ENCODE measurements around the gene LRRC73. TPM values are rescaled to one million over a fixed set of nuclear protein-coding genes. Genes with fewer than 3 reads are reported as not detected.

The LRRC73 gene
- total RNA-seq, 1 experiment from 2014 or later: 0.22 TPM

DNA sequence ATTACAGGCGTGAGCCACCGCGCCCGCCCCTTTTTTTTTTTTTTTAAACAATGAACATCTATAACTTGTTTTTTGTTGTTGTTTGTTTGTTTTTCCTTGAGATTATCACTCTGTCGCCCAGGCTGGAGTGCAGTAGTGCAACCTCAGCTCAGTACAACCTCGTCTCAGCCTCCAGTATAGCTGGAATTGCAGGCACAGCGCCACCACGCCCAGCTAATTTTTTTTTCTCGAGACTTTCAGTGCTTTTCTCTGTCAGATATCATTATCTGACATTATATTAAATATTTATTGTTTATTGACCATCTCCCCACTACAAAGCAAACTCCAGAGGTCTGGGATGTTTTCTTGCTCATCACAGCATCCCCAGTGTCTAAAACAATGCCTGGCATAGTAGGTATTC, 52.5 kb downstream of the LRRC73 start:
- Histone ChIP-seq H3K36me3 (ENCODE audit: low read depth, low read length) (no peaks in the 10 kb centered on the region), H3K4me2 (ENCODE audit: low read length) (no peak overlapping the region), H3K9ac (ENCODE audit: low read length) (no peak overlapping the region), H2AFZ (ENCODE audit: low read length) (no peak overlapping the region), H3K9me3 (ENCODE audit: low read length) (no peaks in the 10 kb centered on the region), H3F3A (ENCODE audit: low read length, unreplicated experiment) (no peaks in the 10 kb centered on the region), H3K9me2 (replicated peaks; ENCODE audit: low read length) (no peaks in the 10 kb centered on the region), H4K20me1 (ENCODE audit: low read length) (no peaks in the 10 kb centered on the region; the same call in 1 of the 2 replicates), H3K27ac (ENCODE audit: low read length) (no peak overlapping the region), H3K4me1 (ENCODE audit: insufficient read depth, low read length) (peaks cover 5% of the 10 kb centered on the region; the same call in 1 of the 2 replicates), H3K4me3 (ENCODE audit: low read length) (no peak overlapping the region), H3K27me3 (ENCODE audit: low read length) (no peaks in the 10 kb centered on the region; the same call in 1 of the 2 replicates), H3K79me2 (ENCODE audit: low read length) (no peaks in the 10 kb centered on the region)
- ATAC-seq (no peak), DNase-seq (peak; percentile 41)
- ChIA-PET CTCF (interaction anchor here (0.6 to 0.7 kb wide), 4 partner anchors 46 to 307 kb away, joined by 3 to 13 read pairs (median 6); no protein-coding TSS in a partner anchor), POLR2A (ENCODE audit: unreplicated experiment) (no interaction called here)
- TF ChIP-seq EZH2phosphoT487 (IDR thresholded peaks at IDR 0.05; ENCODE audit: borderline replicate concordance, low read length) (no peak), EZH2 (IDR thresholded peaks at IDR 0.05; ENCODE audit: low read length, unreplicated experiment) (no peak)
- TF ChIP-seq, protein P1, sequence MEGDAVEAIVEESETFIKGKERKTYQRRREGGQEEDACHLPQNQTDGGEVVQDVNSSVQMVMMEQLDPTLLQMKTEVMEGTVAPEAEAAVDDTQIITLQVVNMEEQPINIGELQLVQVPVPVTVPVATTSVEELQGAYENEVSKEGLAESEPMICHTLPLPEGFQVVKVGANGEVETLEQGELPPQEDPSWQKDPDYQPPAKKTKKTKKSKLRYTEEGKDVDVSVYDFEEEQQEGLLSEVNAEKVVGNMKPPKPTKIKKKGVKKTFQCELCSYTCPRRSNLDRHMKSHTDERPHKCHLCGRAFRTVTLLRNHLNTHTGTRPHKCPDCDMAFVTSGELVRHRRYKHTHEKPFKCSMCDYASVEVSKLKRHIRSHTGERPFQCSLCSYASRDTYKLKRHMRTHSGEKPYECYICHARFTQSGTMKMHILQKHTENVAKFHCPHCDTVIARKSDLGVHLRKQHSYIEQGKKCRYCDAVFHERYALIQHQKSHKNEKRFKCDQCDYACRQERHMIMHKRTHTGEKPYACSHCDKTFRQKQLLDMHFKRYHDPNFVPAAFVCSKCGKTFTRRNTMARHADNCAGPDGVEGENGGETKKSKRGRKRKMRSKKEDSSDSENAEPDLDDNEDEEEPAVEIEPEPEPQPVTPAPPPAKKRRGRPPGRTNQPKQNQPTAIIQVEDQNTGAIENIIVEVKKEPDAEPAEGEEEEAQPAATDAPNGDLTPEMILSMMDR (conservative IDR thresholded peaks at IDR 0.05; ENCODE audit: low read depth, low read length): peak; percentile 37; the same call in 1 of the 2 replicates
- no TSS peak for BruUV-seq (replicated peaks)
- intact Hi-C loops (cut with micrococcal nuclease): loop anchor here (2.0 kb wide), 1 partner anchor 19 kb away; the partner anchor contains the start of gene TJAP1

Other genes starting within 250 kb of the LRRC73 start
- gene SLC22A7, start 212.1 kb downstream of the LRRC73 start, total RNA-seq (2014; rRNA removed): not detected in 2 replicates
- 0.29 TPM in 2 replicates for gene CRIP3, start 201.5 kb downstream of the LRRC73 start, total RNA-seq (2014; rRNA removed)
- gene ZNF318, start 140.7 kb downstream of the LRRC73 start, total RNA-seq (2014; rRNA removed): 8.2 and 8.9 TPM in 2 replicates
- gene ABCC10, start 82.8 kb downstream of the LRRC73 start, total RNA-seq (2014; rRNA removed): 23.1 and 40.5 TPM in 2 replicates
- gene DLK2, start 54.8 kb downstream of the LRRC73 start, total RNA-seq (2014; rRNA removed): 1.4 and 4.4 TPM in 2 replicates
- gene TJAP1, start 32.8 kb downstream of the LRRC73 start, total RNA-seq (2014; rRNA removed): 28.5 and 40.0 TPM in 2 replicates
- gene YIPF3, start 6.6 kb upstream of the LRRC73 start, total RNA-seq (2014; rRNA removed): 89.7 and 93.9 TPM in 2 replicates
- gene POLR1C, start 6.7 kb upstream of the LRRC73 start, total RNA-seq (2014; rRNA removed): 61.4 and 69.7 TPM in 2 replicates
- 42.3 and 50.6 TPM in 2 replicates for gene XPO5, start 65.7 kb upstream of the LRRC73 start, total RNA-seq (2014; rRNA removed)
- gene POLH, start 65.8 kb upstream of the LRRC73 start, total RNA-seq (2014; rRNA removed): 8.2 and 12.1 TPM in 2 replicates
- 38.1 and 47.6 TPM in 2 replicates for gene GTPBP2, start 118.9 kb upstream of the LRRC73 start, total RNA-seq (2014; rRNA removed)
- 25.1 and 40.9 TPM in 2 replicates for gene MAD2L1BP, start 125.5 kb upstream of the LRRC73 start, total RNA-seq (2014; rRNA removed)
- not detected in 2 replicates for gene RSPH9, start 134.7 kb upstream of the LRRC73 start, total RNA-seq (2014; rRNA removed)
- 91.5 and 105 TPM in 2 replicates for gene MRPS18A, start 177.4 kb upstream of the LRRC73 start, total RNA-seq (2014; rRNA removed)

All from PC-3 (cell line).